ENCODE data around the gene PTH1R.

DNA sequence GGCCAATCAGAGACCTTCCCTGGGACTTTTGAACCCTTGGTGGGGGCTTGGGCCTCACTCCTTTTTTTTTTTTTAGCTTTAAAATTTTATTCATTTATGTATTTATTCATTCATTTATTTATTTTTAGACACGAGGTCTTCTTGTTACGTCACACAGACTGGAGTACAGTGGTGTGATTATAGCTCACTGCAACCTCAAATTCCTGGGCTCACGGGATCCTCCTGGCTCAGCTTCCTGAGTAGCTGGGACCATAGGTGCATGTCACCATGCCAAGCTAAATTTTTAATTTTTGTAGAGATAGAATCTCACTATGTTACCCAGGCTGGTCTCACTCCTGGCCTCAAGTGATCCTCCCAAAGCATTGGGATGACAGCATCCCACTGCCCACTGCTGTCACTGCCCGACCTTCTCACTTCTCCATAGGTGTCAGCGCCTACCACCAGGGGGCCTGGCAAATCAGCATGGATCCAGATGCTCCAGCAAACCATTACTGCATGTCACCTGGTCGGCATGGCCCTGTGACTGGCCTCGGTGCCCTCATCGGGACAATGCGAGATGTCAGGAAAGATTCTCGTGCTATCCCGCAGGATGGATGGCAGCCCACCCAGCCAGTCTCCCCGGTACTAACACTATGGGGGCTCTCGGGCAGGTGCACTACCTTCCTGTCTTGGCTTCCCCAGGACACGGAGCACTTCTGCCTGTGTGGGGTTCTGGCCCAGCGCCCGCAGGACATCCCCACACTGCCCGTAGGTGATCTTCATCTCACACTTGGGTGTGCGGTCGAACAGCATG is 17.3 kb upstream of the PTH1R start:
- TF ChIP-seq SP1 (IDR thresholded peaks at IDR 0.05) (no peak), ELF4 (IDR thresholded peaks at IDR 0.05) (no peak), FOXK2 (IDR thresholded peaks at IDR 0.05) (no peak)
